GM12801 (cell line): ENCODE results near the gene RBBP8.

ENCODE experiments used
- TF ChIP-seq, protein P1 (sequence below): IDR thresholded peaks from one replicate; pipeline ENCODE4 v1.5.1; 2011; ENCODE audit warnings: control low read depth; ENCODE audit not compliant: insufficient read length; ENCODE audit errors: extremely low read depth

RBBP8 gene

DNA sequence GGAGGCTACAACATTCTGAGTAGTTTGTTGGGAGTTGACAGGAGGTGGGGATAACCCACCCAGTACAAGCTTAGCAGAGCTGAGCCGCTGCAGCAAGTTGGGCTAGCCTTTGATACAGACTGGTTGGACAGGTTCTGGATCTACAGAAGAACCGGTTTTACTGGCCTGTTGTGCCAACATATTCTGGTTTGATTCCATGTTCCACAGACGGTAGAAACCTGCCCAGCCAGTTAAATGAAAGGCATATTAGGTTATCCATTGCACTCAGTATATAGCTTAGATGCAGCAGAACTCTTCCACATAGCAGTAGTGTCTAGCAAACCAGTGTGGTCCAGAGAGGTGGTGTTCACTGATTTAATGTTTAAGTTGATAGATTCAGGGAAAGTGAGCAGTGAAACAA, 19.3 kb upstream of the RBBP8 start:
- TF ChIP-seq, protein P1, sequence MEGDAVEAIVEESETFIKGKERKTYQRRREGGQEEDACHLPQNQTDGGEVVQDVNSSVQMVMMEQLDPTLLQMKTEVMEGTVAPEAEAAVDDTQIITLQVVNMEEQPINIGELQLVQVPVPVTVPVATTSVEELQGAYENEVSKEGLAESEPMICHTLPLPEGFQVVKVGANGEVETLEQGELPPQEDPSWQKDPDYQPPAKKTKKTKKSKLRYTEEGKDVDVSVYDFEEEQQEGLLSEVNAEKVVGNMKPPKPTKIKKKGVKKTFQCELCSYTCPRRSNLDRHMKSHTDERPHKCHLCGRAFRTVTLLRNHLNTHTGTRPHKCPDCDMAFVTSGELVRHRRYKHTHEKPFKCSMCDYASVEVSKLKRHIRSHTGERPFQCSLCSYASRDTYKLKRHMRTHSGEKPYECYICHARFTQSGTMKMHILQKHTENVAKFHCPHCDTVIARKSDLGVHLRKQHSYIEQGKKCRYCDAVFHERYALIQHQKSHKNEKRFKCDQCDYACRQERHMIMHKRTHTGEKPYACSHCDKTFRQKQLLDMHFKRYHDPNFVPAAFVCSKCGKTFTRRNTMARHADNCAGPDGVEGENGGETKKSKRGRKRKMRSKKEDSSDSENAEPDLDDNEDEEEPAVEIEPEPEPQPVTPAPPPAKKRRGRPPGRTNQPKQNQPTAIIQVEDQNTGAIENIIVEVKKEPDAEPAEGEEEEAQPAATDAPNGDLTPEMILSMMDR = no peak

- TF ChIP-seq, protein P1 = no peak
These were observed 18.5 kb upstream of the RBBP8 start for GRCh38 chr18:22914633-22915032.

DNA sequence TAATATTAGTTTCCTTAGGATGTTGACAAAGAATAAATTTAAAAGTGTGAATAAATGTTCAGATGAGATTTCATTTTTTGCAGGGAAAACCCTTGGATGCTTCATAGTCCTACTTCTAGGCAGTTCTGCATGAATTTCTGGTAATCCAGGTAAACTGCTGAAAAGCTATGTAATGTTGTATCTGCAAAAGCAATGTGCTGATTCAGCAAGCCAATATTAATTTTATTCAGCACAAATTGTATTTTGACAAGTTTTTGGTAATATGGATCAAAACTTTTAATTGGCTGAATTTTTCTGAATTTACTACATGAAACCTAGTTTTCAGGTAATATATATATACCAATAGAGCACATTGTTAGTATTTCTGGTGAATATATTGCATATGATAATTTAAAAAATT, 17.8 kb upstream of the RBBP8 start:
- TF ChIP-seq, protein P1 = no peak

DNA sequence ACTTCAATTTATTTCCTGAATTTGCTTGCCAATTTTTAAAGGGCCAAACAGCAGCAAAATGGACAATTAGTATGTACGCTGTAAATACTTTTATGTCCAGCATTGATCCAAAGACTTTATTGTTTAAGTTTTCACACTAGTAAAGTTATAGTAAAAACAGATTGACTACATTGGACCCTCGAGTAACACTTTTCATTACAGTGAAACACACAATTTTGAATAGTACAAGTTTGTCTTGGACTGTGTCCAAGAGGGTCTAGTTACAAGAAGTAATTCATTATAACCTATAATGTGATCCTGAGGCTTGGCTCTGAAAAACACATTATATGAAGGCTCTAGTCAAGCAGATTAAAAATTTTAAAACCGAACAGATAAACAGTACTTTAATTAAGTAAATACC, 11.4 kb upstream of the RBBP8 start:
- TF ChIP-seq, protein P1 = no peak

DNA sequence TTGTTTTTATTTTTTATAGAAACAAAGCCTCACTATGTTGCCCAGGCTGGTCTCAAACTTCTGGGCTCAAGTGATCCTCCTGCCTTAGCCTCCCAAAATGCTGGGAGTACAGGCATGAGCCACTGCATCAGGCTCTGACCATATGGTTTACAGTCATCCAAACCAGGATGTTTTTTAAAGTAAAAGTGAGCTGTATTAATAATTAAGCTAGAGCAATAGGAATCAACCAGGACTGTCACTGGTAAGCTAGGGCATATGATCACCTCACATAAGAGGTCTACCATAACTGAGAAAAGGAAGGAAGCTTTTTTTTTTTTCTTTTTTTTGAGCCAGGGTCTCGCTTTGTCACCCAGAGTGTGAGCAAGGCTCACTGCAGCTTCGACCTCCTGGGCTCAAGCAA, 8.5 kb upstream of the RBBP8 start:
- TF ChIP-seq, protein P1 = no peak

DNA sequence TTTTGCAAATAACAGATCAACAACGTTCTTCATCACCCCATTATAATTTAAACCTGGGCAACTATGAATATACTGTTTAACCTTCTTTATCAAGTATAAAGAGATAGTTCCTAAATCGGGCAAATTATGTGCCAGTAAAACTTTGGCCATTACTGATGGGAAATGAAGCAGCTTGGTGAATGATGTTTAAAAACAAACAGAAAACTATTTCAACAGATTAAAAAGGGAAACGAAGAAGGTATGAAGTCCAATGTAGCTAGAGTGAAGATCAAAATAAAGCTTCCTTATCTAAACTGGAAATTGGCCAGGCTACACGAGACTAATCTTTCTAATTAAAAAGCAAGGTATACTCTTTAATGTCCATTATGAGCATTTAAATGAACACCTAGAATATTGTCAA, 6.7 kb upstream of the RBBP8 start:
- TF ChIP-seq, protein P1 = no peak

GRCh38 chr18:22928339-22928738, 4.8 kb upstream of the RBBP8 start:
- TF ChIP-seq, protein P1 = no peak

DNA sequence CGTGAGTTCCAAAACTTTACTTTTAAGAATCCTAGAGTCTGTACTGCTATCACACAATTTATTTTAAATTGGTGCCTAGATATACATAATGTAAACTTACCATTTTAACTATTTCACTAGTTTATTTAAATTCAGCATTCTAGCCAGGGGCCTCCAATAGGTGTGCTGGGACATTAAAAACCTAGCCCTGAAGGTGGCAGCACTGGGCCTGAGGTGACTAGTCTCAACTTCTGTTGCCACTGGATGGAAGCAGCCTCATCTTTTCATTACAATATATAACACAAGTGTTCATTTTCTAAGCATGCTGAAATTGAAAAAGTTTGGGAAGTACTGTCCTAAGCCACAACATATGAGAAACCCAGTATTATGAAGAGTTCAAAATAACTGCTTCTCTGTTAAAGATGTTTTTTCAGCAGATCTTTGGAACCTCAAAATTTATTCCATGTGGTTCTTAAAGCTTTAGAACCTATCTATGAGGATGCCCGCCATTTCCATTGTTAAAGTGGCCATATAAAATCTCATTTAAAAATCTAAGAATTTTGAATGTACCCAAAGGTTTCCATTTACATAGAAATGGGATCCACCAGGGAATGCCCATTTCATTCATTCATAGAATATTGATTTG, 2.9 kb upstream of the RBBP8 start:
- TF ChIP-seq, protein P1 = no peak
